K562 (cell line): Measurements from ENCODE around the gene SEC61A2.
"Not testable (repeated sequence)": the region's sequence is repeated elsewhere in the genome, so short reads cannot be mapped to it uniquely, and the experiment has no call there.

ENCODE experiments used
- ELF4 ChIP-seq: fragments of 450-650 bp; formaldehyde crosslinking; IDR thresholded peaks from 2 replicates; pipeline ENCODE4 v1.4.0; 2022; ENCODE audit warnings: missing genetic modification characterization
- SRF ChIP-seq, 2 experiments: fragments of 250-450, 450-650 bp in 1 of 2; sonication (Bioruptor Pico) in 1 of 2; sonication (generic) in 1 of 2; formaldehyde crosslinking; IDR thresholded peaks; 2 replicates each; pipeline versions ENCODE4 v1.5.0 to v1.5.1; 2020 to 2022; ENCODE audit warnings: mild to moderate bottlenecking in 1 of 2, missing genetic modification reagents in 1 of 2

- not testable (repeated sequence) for TF ChIP-seq SRF (CRISPR knock-in tag; IDR thresholded peaks at IDR 0.05); ELF4 (CRISPR knock-in tag)
Measured at GRCh38 chr10:12171512-12171911, 42.0 kb downstream of the SEC61A2 start.
